GM10248 (cell line): Measurements from ENCODE around the gene IL22RA2.
A peak's percentile ranks its signal among the peaks of the same experiment; 100 is the strongest.

Source experiments
- CTCF ChIA-PET: fragments of 300-600 bp; sonication (Branson Sonifier 250); formaldehyde crosslinking; extraction: SDS; loops from one replicate; lab custom pipeline; 2021; ENCODE audit warnings: antibody characterized with exemption; lab: Yijun Ruan, JAX
- POLR2A ChIA-PET: fragments of 350-650 bp; sonication (Branson Sonifier 250); formaldehyde crosslinking; extraction: SDS; loops from one replicate; lab custom pipeline; 2020; ENCODE audit warnings: antibody characterized with exemption; lab: Yijun Ruan, JAX
- DNase-seq: peaks from one replicate; pipeline ENCODE4 v3.0.0; 2012; ENCODE audit errors: extremely low spot score
- TF ChIP-seq, protein P1 (sequence below): IDR thresholded peaks from 2 replicates; pipeline ENCODE4 v1.5.1; 2012; ENCODE audit warnings: mild to moderate bottlenecking, low read depth; ENCODE audit errors: extremely low read depth, missing control alignments, control extremely low read depth

Gene IL22RA2

DNA sequence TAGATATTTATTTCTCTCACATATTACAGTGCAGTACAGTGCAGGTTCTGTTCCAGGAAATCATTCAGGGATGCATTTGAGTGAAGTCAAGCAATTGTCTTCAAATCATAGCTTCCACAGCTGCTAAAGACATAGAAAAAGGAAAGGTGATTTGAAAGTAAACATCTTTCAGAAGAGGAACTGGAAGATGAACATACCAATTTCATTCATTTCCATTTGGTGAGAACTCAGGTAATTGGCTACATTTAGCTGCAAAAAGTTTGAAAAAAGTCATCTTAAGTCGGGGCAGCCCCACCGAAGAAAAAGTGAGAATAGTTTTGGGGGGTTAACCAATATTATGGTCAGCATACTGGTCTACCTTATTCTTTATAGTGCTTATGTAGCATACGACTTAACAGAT, 67.3 kb downstream of the IL22RA2 start:
- peak; percentile 26 for DNase-seq
- POLR2A ChIA-PET, result no interaction called here
- TF ChIP-seq, protein P1, sequence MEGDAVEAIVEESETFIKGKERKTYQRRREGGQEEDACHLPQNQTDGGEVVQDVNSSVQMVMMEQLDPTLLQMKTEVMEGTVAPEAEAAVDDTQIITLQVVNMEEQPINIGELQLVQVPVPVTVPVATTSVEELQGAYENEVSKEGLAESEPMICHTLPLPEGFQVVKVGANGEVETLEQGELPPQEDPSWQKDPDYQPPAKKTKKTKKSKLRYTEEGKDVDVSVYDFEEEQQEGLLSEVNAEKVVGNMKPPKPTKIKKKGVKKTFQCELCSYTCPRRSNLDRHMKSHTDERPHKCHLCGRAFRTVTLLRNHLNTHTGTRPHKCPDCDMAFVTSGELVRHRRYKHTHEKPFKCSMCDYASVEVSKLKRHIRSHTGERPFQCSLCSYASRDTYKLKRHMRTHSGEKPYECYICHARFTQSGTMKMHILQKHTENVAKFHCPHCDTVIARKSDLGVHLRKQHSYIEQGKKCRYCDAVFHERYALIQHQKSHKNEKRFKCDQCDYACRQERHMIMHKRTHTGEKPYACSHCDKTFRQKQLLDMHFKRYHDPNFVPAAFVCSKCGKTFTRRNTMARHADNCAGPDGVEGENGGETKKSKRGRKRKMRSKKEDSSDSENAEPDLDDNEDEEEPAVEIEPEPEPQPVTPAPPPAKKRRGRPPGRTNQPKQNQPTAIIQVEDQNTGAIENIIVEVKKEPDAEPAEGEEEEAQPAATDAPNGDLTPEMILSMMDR, result no peak
- CTCF ChIA-PET, result interaction anchor here (0.6 to 3.5 kb wide), 10 partner anchors 9 to 208 kb away, joined by 3 to 38 read pairs (median 4); no protein-coding TSS in a partner anchor

DNA sequence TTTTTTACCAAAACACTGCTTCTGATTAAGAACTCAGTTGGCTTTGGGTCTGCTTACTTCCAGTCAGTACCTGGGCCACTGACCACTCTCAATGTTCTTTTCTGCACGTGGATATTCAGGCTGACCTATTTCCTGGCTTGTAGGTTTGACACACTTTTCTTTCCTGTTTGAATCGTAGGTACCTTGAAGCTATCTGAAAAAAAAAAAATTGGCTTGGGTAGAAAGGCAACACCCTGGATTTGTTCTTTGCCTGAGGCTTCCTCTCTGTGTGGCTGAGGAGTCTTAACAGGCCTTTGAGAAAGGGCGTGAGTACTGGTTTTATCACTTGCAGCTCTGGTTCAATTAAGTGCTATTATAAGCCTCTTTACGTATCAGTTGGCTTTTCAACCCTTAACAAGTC, 68.1 kb downstream of the IL22RA2 start:
- DNase-seq, result no peak
- CTCF ChIA-PET, result interaction anchor here (1.3 to 3.5 kb wide), 7 partner anchors 9 to 209 kb away, joined by 4 to 38 read pairs (median 5); no protein-coding TSS in a partner anchor
- TF ChIP-seq, protein P1, result no peak
- POLR2A ChIA-PET, result no interaction called here

DNA sequence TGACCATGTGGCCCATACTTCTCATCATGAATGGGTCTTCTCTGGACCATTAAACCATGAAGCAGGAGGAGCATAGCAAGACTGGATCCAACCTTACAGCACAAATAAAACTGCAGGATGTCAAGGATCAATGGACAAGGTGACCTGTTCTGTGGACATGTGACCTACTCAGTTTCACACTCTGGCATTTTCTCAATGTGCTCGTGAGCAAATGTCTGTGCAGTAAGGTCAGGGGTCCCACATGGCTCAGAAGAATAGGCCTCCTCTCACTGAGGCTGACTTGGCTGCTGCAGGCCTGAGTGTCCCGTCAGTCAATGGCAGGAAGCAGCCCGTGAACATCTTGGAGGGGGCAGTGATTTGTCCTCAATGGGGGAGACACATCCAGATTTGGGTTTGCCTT, 68.5 kb downstream of the IL22RA2 start:
- ChIA-PET POLR2A (no interaction called here), CTCF (interaction anchor here (1.3 to 3.7 kb wide), 7 partner anchors 9 to 209 kb away, joined by 4 to 42 read pairs (median 19); no protein-coding TSS in a partner anchor)
- TF ChIP-seq, protein P1, result no peak
- no peak for DNase-seq

DNA sequence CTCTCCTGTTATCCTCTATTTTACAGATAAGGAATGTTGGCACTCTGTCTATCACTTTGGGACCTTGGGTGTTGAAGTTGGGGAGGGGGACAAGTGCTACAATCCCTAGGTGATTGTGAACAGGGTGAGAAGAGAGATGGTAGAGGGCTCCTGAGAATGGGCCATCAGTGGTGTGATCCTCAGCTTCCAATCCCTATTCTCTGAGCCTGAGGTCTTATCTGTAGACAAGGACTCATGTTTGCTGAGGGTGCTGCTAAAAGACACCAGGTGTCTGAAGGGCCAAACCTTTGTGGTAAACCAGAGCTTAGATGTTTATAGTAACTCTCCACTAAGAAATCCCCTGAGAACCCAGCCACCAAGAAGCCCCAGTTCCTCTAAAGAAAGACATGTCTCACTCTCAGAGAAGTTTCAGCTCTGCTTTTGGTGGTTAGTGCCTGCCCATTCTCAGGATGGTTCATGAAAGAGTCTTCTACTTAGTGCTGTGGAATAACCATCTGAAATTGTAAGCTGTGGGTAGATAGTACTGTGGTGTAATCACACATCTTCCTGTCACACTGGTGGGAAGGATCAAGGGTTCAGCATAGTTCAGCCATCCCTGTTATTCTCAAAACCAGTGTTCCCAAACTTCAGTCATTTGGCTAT, 70.5 kb downstream of the IL22RA2 start:
- TF ChIP-seq, protein P1, result no peak
- DNase-seq, result peak; percentile 70
- ChIA-PET POLR2A (interaction anchor here (0.6 to 1.0 kb wide), 3 partner anchors 9 to 212 kb away, joined by 3 to 4 read pairs (median 3); no protein-coding TSS in a partner anchor), CTCF (interaction anchor here (0.9 to 3.7 kb wide), 8 partner anchors 8 to 565 kb away, joined by 3 to 42 read pairs (median 4); no protein-coding TSS in a partner anchor)

DNA sequence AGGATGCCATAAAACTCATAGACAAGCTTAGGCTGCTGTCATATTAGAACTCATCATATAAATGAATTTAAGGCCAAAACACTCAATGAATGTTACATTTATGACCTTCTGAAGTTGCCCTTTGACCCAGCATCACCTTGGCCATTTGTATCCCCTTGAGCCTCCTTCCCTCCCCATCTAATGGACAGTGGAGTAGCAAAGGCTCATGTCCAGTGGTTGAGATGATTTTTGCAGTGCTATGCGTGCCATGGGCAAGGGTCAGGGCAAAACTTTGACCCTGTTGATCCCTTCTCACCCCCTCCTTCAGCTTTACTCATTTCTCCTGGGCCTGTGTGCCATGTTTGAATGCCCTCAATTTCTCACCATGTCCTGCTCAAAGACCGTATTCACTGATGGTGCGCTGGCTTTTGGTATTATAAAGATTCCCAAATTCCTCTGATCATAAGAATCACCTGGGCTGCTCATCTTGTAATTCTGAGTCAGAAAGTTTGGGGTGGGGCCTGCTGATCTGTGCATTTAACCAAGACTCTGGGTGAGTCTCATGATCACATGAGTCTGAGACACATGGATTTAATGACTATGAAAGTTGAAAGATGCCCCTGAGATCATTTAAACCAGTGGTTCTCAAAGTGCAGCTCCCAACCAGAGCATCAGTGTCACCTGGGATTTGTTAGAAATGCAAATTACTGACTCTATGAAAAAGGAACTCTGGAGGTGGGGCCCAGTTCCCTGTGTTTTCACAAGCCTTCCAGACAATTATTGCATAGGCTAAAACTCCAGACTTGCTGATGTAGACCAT, 71.2 kb downstream of the IL22RA2 start:
- ChIA-PET POLR2A (interaction anchor here (1.0 kb wide), 1 partner anchor 121 kb away, joined by 3 read pairs; no protein-coding TSS in a partner anchor), CTCF (interaction anchor here (0.9 to 3.7 kb wide), 8 partner anchors 8 to 565 kb away, joined by 3 to 42 read pairs (median 4); no protein-coding TSS in a partner anchor)
- TF ChIP-seq, protein P1, result no peak
- DNase-seq, result peak; percentile 26
